K562 (cell line): ENCODE data around the gene GRB10. TPM values are rescaled to one million over a fixed set of nuclear protein-coding genes. Genes with fewer than 3 reads are reported as not detected.

Source experiments
- ATAC-seq: fragments of 200-7000 bp; cut with Tn5 transposase; 3 replicates; pipeline ENCODE4 v1.9.1; 2020; ENCODE audit warnings: moderate library complexity
- BruUV-seq: library from RNA; stranded (reverse); fragments of 400-500 nt; replicated peaks from 2 replicates; lab custom pipeline; 2021; lab: Mats Ljungman, UMichigan
- CTCF ChIA-PET: fragments of 300-600 bp; formaldehyde crosslinking; extraction: SDS; loops from one replicate; lab custom pipeline; 2021; ENCODE audit warnings: low intra/inter-chr PET ratio; lab: Yijun Ruan, JAX
- POLR2A ChIA-PET: fragments of 300-600, 350-650 bp; sonication (Branson Sonifier 250); formaldehyde crosslinking; extraction: SDS; loops from one replicate; lab custom pipeline; 2021; ENCODE audit warnings: antibody characterized with exemption, inconsistent platforms; lab: Yijun Ruan, JAX
- DNase-seq, 4 experiments: peaks; one replicate each; pipeline versions ENCODE4 v3.0.0 to v3.0.0-alpha.2; 2011 to 2018; ENCODE audit warnings: low spot score in 3 of 4, mixed read lengths in 3 of 4; ENCODE audit errors: extremely low read depth in 1 of 4
- FAIRE-seq: peaks from 2 replicates; lab custom pipeline; 2011; peaks lifted over from hg19 to GRCh38; lab: Jason Lieb, UNC
- H2AFZ ChIP-seq: 2 replicates; pipeline ENCODE4 v1.6.0; 2011; ENCODE audit warnings: low read depth, low read length, control low read depth, inconsistent platforms
- H3K27ac ChIP-seq: fragments of 200-600 bp; 3 replicates; pipeline ENCODE4 v1.8.0; 2011; ENCODE audit warnings: low read depth, mild to moderate bottlenecking, control low read depth, inconsistent platforms, low read length, moderate library complexity, mixed read lengths; ENCODE audit errors: extremely low read depth
- H3K27me3 ChIP-seq, 2 experiments: fragments of 300-600 bp in 1 of 2; 2 replicates in 1 of 2; 3 replicates in 1 of 2; pipeline versions ENCODE4 v1.6.0 to v1.8.0; 2011; ENCODE audit warnings: inconsistent platforms in 2 of 2, low read length in 2 of 2, mild to moderate bottlenecking in 1 of 2, mixed read lengths in 1 of 2, moderate library complexity in 1 of 2; ENCODE audit not compliant: control insufficient read depth in 2 of 2, insufficient read depth in 2 of 2
- H3K36me3 ChIP-seq: fragments of 300-600 bp; 3 replicates; pipeline ENCODE4 v1.8.0; 2011; ENCODE audit warnings: mild to moderate bottlenecking, low read length, inconsistent platforms; ENCODE audit not compliant: control insufficient read depth, insufficient read depth
- H3K4me1 ChIP-seq, 2 experiments: fragments of 200-600 bp in 1 of 2; replicated peaks in 1 of 2; 2 replicates in 1 of 2; 3 replicates in 1 of 2; pipeline versions ENCODE4 v1.5.1 to v1.8.0; 2011; ENCODE audit warnings: inconsistent platforms in 2 of 2, low read length in 2 of 2, mild to moderate bottlenecking in 1 of 2, mixed read lengths in 1 of 2, moderate library complexity in 1 of 2; ENCODE audit not compliant: control insufficient read depth in 2 of 2, insufficient read depth in 2 of 2
- H3K4me2 ChIP-seq: 2 replicates; pipeline ENCODE4 v1.6.1; 2011; ENCODE audit warnings: low read length, control low read depth, inconsistent platforms, mixed read lengths; ENCODE audit not compliant: insufficient read depth
- H3K4me3 ChIP-seq: fragments of 200-600 bp; sonication (generic), shearing (Covaris generic); 2 replicates; pipeline ENCODE4 v1.5.1; 2016; ENCODE audit warnings: control low read depth, inconsistent platforms
- H3K79me2 ChIP-seq: fragments of 200-600 bp; 3 replicates; pipeline ENCODE4 v1.8.0; 2011; ENCODE audit warnings: low read length, inconsistent platforms; ENCODE audit not compliant: control insufficient read depth, insufficient read depth
- H3K9ac ChIP-seq, 2 experiments: 2 replicates each; pipeline versions ENCODE4 v1.6.0 to v1.6.1; 2011; ENCODE audit warnings: low read depth in 2 of 2, low read length in 2 of 2, control low read depth in 1 of 2, inconsistent platforms in 1 of 2, mild to moderate bottlenecking in 1 of 2, mixed read lengths in 1 of 2; ENCODE audit not compliant: insufficient read depth in 1 of 2
- H3K9me1 ChIP-seq: one replicate; pipeline ENCODE4 v1.6.0; 2011; ENCODE audit warnings: inconsistent platforms, mild to moderate bottlenecking, low read length, moderate library complexity; ENCODE audit not compliant: control insufficient read depth, insufficient read depth
- H3K9me3 ChIP-seq: replicated peaks from 2 replicates; pipeline ENCODE4 v1.5.1; 2011; ENCODE audit warnings: low read depth, low read length, inconsistent platforms; ENCODE audit not compliant: control insufficient read depth, insufficient read depth
- H4K20me1 ChIP-seq: replicated peaks from 2 replicates; pipeline ENCODE4 v1.6.1; 2011; ENCODE audit warnings: low read length, inconsistent platforms, mixed read lengths; ENCODE audit not compliant: control insufficient read depth, insufficient read depth
- BRF1 ChIP-seq: IDR thresholded peaks from 3 replicates; pipeline ENCODE4 v1.6.1; 2011; ENCODE audit warnings: borderline replicate concordance, mild to moderate bottlenecking; ENCODE audit not compliant: insufficient read length; ENCODE audit errors: extremely low read depth
- CREM ChIP-seq: IDR thresholded peaks from 2 replicates; pipeline ENCODE4 v1.6.1; 2014; ENCODE audit warnings: antibody characterized with exemption, low read depth
- DDX20 ChIP-seq: fragments of 450-650 bp; IDR thresholded peaks from 2 replicates; pipeline ENCODE4 v1.6.1; 2016; ENCODE audit warnings: missing genetic modification characterization, low read depth, mild to moderate bottlenecking, missing compliant biosample characterization, moderate library complexity
- FOXM1 ChIP-seq, 2 experiments: fragments of 450-650 bp in 1 of 2; sonication (generic) in 1 of 2; formaldehyde crosslinking in 1 of 2; IDR thresholded peaks; 2 replicates each; pipeline versions ENCODE4 v1.6.1 to v1.9.0; 2017 to 2022; ENCODE audit warnings: low read depth in 2 of 2, mild to moderate bottlenecking in 2 of 2, missing genetic modification reagents in 1 of 2, moderate library complexity in 1 of 2
- HDAC6 ChIP-seq: IDR thresholded peaks from 2 replicates; pipeline ENCODE4 v1.6.1; 2012; ENCODE audit warnings: low read depth, mild to moderate bottlenecking, control low read depth, inconsistent platforms, low read length, moderate library complexity
- HMG20B ChIP-seq: fragments of 250-450 bp; sonication (Bioruptor Pico); IDR thresholded peaks from 2 replicates; pipeline ENCODE4 v1.5.0; 2021; ENCODE audit warnings: mild to moderate bottlenecking
- NFIC ChIP-seq: fragments of 450-650 bp; IDR thresholded peaks from 2 replicates; pipeline ENCODE4 v1.6.1; 2017; ENCODE audit warnings: mild to moderate bottlenecking, inconsistent platforms
- PATZ1 ChIP-seq: fragments of 250-450 bp; sonication (Bioruptor Pico); IDR thresholded peaks from 2 replicates; pipeline ENCODE4 v1.5.0; 2020; ENCODE audit warnings: mild to moderate bottlenecking, borderline replicate concordance
- PPARD ChIP-seq: fragments of 250-450 bp; sonication (Bioruptor Pico); IDR thresholded peaks from 2 replicates; pipeline ENCODE4 v1.8.0; 2022; ENCODE audit warnings: inconsistent platforms, mild to moderate bottlenecking, moderate library complexity
- RB1 ChIP-seq: fragments of 450-650 bp; IDR thresholded peaks from 2 replicates; pipeline ENCODE4 v1.6.1; 2017; ENCODE audit warnings: low read depth, mild to moderate bottlenecking
- SMARCC2 ChIP-seq: fragments of 450-650 bp; IDR thresholded peaks from 2 replicates; pipeline ENCODE4 v1.6.1; 2017; ENCODE audit warnings: antibody characterized with exemption, moderate library complexity, mild to moderate bottlenecking, low read depth
- STAG1 ChIP-seq: sonication (generic); formaldehyde crosslinking; IDR thresholded peaks from 2 replicates; pipeline ENCODE4 v1.5.0; 2020; ENCODE audit warnings: missing genetic modification reagents, borderline replicate concordance
- TSC22D4 ChIP-seq: fragments of 450-650 bp; IDR thresholded peaks from 2 replicates; pipeline ENCODE4 v1.6.1; 2016; ENCODE audit warnings: missing genetic modification characterization, missing biosample characterization, control low read depth
- XRCC3 ChIP-seq: fragments of 450-650 bp; IDR thresholded peaks from 2 replicates; pipeline ENCODE4 v1.6.1; 2017; ENCODE audit warnings: mild to moderate bottlenecking, moderate library complexity
- ZNF76 ChIP-seq: fragments of 250-450 bp; sonication (Bioruptor Pico); IDR thresholded peaks from 2 replicates; pipeline ENCODE4 v1.4.0; 2020; ENCODE audit warnings: mild to moderate bottlenecking, moderate library complexity, borderline replicate concordance
- ZNF830 ChIP-seq: fragments of 250-450 bp; sonication (Bioruptor Pico); IDR thresholded peaks from 2 replicates; pipeline ENCODE4 v1.5.0; 2021; ENCODE audit warnings: mild to moderate bottlenecking
- WGBS: fragments of 100-300 bp; shearing (Covaris generic); methylation state at CpG from one replicate; pipeline ENCODE4 v1.1.6; 2016; ENCODE audit warnings: low coverage, mixed read lengths; ENCODE audit not compliant: insufficient coverage; ENCODE audit errors: missing lambda C conversion rate; 5-methylcytosine and 5-hydroxymethylcytosine counted together
- in situ Hi-C: fragments of 300-500 bp; cut with MboI; formaldehyde crosslinking; loops from 4 replicates; pipeline ENCODE4 v1.15.0; 2018; ENCODE audit warnings: inconsistent platforms, mixed read lengths
- intact Hi-C: fragments of 100-400 bp; cut with micrococcal nuclease; formaldehyde crosslinking; loops from 2 replicates; pipeline ENCODE4 v1.14.2; 2022
- polyA plus RNA-seq, 8 experiments: library from polyadenylated mRNA; depleted of rRNA in 4 of 8; stranded (reverse) in 5 of 8; unstranded in 3 of 8; fragments of >200 nt; fragmentation: Nextera tagmentation in 2 of 8; fragmentation: Illumina TruSeq in 1 of 8; extraction: Ambion mirVana in 2 of 8; extraction: Trizol in 1 of 8; gene quantifications; 2 replicates each; pipeline versions ENCODE4 v1.2.1 to v1.2.3, GENCODE V29; 2011 to 2014; ENCODE audit warnings: inconsistent platforms in 1 of 8, missing spikeins in 1 of 8
- total RNA-seq, 7 experiments: library from RNA; depleted of rRNA in 6 of 7; stranded (reverse); fragments of >200 nt in 6 of 7; fragmentation: Illumina TruSeq in 2 of 7; extraction: Trizol in 2 of 7; gene quantifications; 2 replicates each; pipeline versions ENCODE4 v1.2.1 to v1.2.3, GENCODE V29; 2011 to 2021; ENCODE audit warnings: low replicate concordance in 1 of 7

Gene GRB10
- total and polyA plus RNA-seq, 9 of the 15 experiments (the other 6 are each of a cell fraction or from before 2014, with no cell fraction given): 8.9 to 88.5 (median 40.7) TPM

GRCh38 chr7:50577569-50577968, 205.1 kb downstream of the GRB10 start:
- CTCF ChIA-PET: no interaction called here
- intact Hi-C loops: no loop called here
- TF ChIP-seq NFIC (no peak), STAG1 (CRISPR knock-in tag) (no peak), FOXM1 (IDR thresholded peaks at IDR 0.05; ENCODE audit: low read depth) (no peak), FOXM1 (CRISPR knock-in tag; IDR thresholded peaks at IDR 0.05; ENCODE audit: low read depth) (no peak), SMARCC2 (no peak), CREM (no peak), TSC22D4 (tag) (no peak), ZNF76 (CRISPR knock-in tag) (no peak), HDAC6 (no peak), BRF1 (no peak), PATZ1 (no peak), PPARD (no peak), DDX20 (no peak), XRCC3 (no peak), HMG20B (no peak), RB1 (no peak), ZNF830 (CRISPR knock-in tag) (no peak)

More at GRCh38 chr7:50577569-50577968, 205.1 kb downstream of the GRB10 start:
- H3K9ac ChIP-seq: no peak overlapping the region
- H3K4me1 ChIP-seq: no peaks in the 10 kb centered on the region
- FAIRE-seq (no peak), DNase-seq (no peak), ATAC-seq (no peak)
- no peaks in the 10 kb centered on the region for H3K36me3 ChIP-seq
- in situ Hi-C loops: no loop called here
- WGBS: 2% methylated on average over 10 of the region's 10 CpGs
- H3K9me3 ChIP-seq: no peaks in the 10 kb centered on the region
- no TSS peak for BruUV-seq
- no peaks in the 10 kb centered on the region for H3K79me2 ChIP-seq
- no peak overlapping the region for H3K4me2 ChIP-seq
- no peak overlapping the region for H3K4me3 ChIP-seq
- H3K27me3 ChIP-seq: 0 out of 5 replicates have a peak, but pooled peaks cover 0 to 4% of the 10 kb centered on the region in 2 experiments
- no peaks in the 10 kb centered on the region for H3K9me1 ChIP-seq
- no peak overlapping the region for H3K27ac ChIP-seq
- no peaks in the 10 kb centered on the region for H4K20me1 ChIP-seq
- POLR2A ChIA-PET: no interaction called here
- H2AFZ ChIP-seq: no peak overlapping the region
